ENCODE measurements around the gene CLCN2. TPM values are rescaled to one million over a fixed set of nuclear protein-coding genes. Genes with fewer than 3 reads are reported as not detected.

Gene CLCN2
- total RNA-seq, result 1 to 10 TPM; 1.8 to 3.4 (median 2.7) TPM

- no CpG with 5 or more reads among the region's 56 CpGs for WGBS
- H3K27ac ChIP-seq (replicated peaks in 1 of 4), result peak within 1 kb of the TSS; percentile 96 to 99 (median 99)
- peaks cover 21 to 42% (median 36%) of the 10 kb centered on the region in 4 donors for H3K4me1 ChIP-seq
- no peaks in the 10 kb centered on the region for H3K27me3 ChIP-seq
- TF ChIP-seq POLR2A (IDR thresholded peaks at IDR 0.05; ENCODE audit: low read depth), result no peak
- TF ChIP-seq EP300 (IDR thresholded peaks at IDR 0.05), result no peak
- no peak for TF ChIP-seq CTCF (IDR thresholded peaks at IDR 0.05)
- TF ChIP-seq POLR2AphosphoS5 (IDR thresholded peaks at IDR 0.05), result peak; percentile 49 to 71
- no peaks in the 10 kb centered on the region for H3K9me3 ChIP-seq
- H3K4me3 ChIP-seq, result peak within 1 kb of the TSS; percentile 73 to 92 (median 86)
- DNase-seq (ENCODE audit: extremely low spot score), result no peak
- intact Hi-C loops (cut with DNase I), result no loop called here
- peaks cover under 1 to 37% (median 27%) of the 10 kb centered on the region in 4 donors for H3K36me3 ChIP-seq
These were observed at the start of gene CLCN2, which contains the start of gene POLR2H for GRCh38 chr3:184361532-184361931. CLCN2 (minus strand) TSS chr3:184361605; CDS start chr3:184361479, 126 bp downstream. POLR2H (plus strand) TSS chr3:184361710; CDS start chr3:184363493, 1,783 bp downstream.

- H3K9me3 ChIP-seq, result no peaks in the 10 kb centered on the region
- H3K36me3 ChIP-seq, result no peaks in the 10 kb centered on the region
- intact Hi-C loops (cut with DNase I), result loop anchor here (10.0 kb wide), 2 partner anchors 65 to 105 kb away; no protein-coding TSS in a partner anchor
- no peaks in the 10 kb centered on the region for H3K27me3 ChIP-seq
- H3K4me1 ChIP-seq, result no peaks in the 10 kb centered on the region
- H3K27ac ChIP-seq (replicated peaks in 1 of 4), result no peak overlapping the region
- 96% methylated on average over 6 of the region's 12 CpGs for WGBS
- no peak overlapping the region for H3K4me3 ChIP-seq
- TF ChIP-seq CTCF (IDR thresholded peaks at IDR 0.05) (no peak), EP300 (IDR thresholded peaks at IDR 0.05) (no peak), POLR2A (IDR thresholded peaks at IDR 0.05; ENCODE audit: low read depth) (no peak), POLR2AphosphoS5 (IDR thresholded peaks at IDR 0.05) (no peak)
- no peak for DNase-seq (ENCODE audit: extremely low spot score)
These were observed 48.6 kb upstream of the CLCN2 start for GRCh38 chr3:184409946-184410500.

GRCh38 chr3:184409331-184409926, 48.0 kb upstream of the CLCN2 start:
- 95% methylated on average over 6 of the region's 8 CpGs for WGBS
- no peak for DNase-seq (ENCODE audit: extremely low spot score)
- Histone ChIP-seq H3K27ac (replicated peaks in 1 of 4) (no peak overlapping the region), H3K4me1 (no peaks in the 10 kb centered on the region), H3K36me3 (no peaks in the 10 kb centered on the region), H3K4me3 (no peak overlapping the region), H3K9me3 (no peaks in the 10 kb centered on the region), H3K27me3 (no peaks in the 10 kb centered on the region)
- TF ChIP-seq POLR2AphosphoS5 (IDR thresholded peaks at IDR 0.05) (no peak), POLR2A (IDR thresholded peaks at IDR 0.05; ENCODE audit: low read depth) (no peak), CTCF (IDR thresholded peaks at IDR 0.05) (no peak), EP300 (IDR thresholded peaks at IDR 0.05) (no peak)
- intact Hi-C loops (cut with DNase I), result no loop called here

GRCh38 chr3:184405075-184406030, 43.9 kb upstream of the CLCN2 start:
- TF ChIP-seq CTCF (IDR thresholded peaks at IDR 0.05) (no peak), EP300 (IDR thresholded peaks at IDR 0.05) (no peak), POLR2A (IDR thresholded peaks at IDR 0.05; ENCODE audit: low read depth) (no peak), POLR2AphosphoS5 (IDR thresholded peaks at IDR 0.05) (no peak)
- no peak for DNase-seq (ENCODE audit: extremely low spot score)
- Histone ChIP-seq H3K4me3 (no peak overlapping the region), H3K4me1 (no peaks in the 10 kb centered on the region), H3K27me3 (peaks cover 0 to 22% (median 3%) of the 10 kb centered on the region in 4 donors), H3K27ac (replicated peaks in 1 of 4) (no peak overlapping the region), H3K36me3 (no peaks in the 10 kb centered on the region), H3K9me3 (no peaks in the 10 kb centered on the region)
- intact Hi-C loops (cut with DNase I), result no loop called here
- WGBS, result 84% methylated on average over 18 of the region's 20 CpGs

Data from esophagus muscularis mucosa (tissue), 4 donors.